IMR-90 (cell line): ENCODE data around the gene L3MBTL3.

Source experiments
- BHLHE40 ChIP-seq: fragments of 150-350 bp; IDR thresholded peaks from 2 replicates; pipeline ENCODE4 v1.6.1; 2016; ENCODE audit warnings: mild to moderate bottlenecking, low read depth, low read length
- CEBPB ChIP-seq: IDR thresholded peaks from 2 replicates; pipeline ENCODE4 v1.6.1; 2012; ENCODE audit warnings: low read depth, low read length, improper control_type of control experiment
- CHD1 ChIP-seq: IDR thresholded peaks from 2 replicates; pipeline ENCODE4 v1.6.1; 2012; ENCODE audit warnings: low read depth, low read length, improper control_type of control experiment
- FOS ChIP-seq: fragments of 150-350 bp; IDR thresholded peaks from 2 replicates; pipeline ENCODE4 v1.6.1; 2016; ENCODE audit warnings: low read depth, low read length
- MAFK ChIP-seq: IDR thresholded peaks from 2 replicates; pipeline ENCODE4 v1.6.1; 2012; ENCODE audit warnings: low read depth, low read length, improper control_type of control experiment
- MAZ ChIP-seq: IDR thresholded peaks from 2 replicates; pipeline ENCODE4 v1.6.1; 2012; ENCODE audit warnings: low read depth, mild to moderate bottlenecking, low read length, improper control_type of control experiment, moderate library complexity, borderline replicate concordance
- NFE2L2 ChIP-seq: fragments of 150-350 bp; IDR thresholded peaks from 2 replicates; pipeline ENCODE4 v1.6.1; 2016; ENCODE audit warnings: low read depth, mild to moderate bottlenecking, low read length
- POLR2A ChIP-seq: IDR thresholded peaks from 2 replicates; pipeline ENCODE4 v1.6.1; 2012; ENCODE audit warnings: mild to moderate bottlenecking, low read depth, low read length
- RAD21 ChIP-seq: IDR thresholded peaks from 2 replicates; pipeline ENCODE4 v1.6.1; 2012; ENCODE audit warnings: low read length, improper control_type of control experiment
- RCOR1 ChIP-seq: IDR thresholded peaks from 2 replicates; pipeline ENCODE4 v1.6.1; 2012; ENCODE audit warnings: mild to moderate bottlenecking, low read length, improper control_type of control experiment; ENCODE audit not compliant: insufficient replicate concordance
- RFX5 ChIP-seq: IDR thresholded peaks from 2 replicates; pipeline ENCODE4 v1.8.0; 2012; ENCODE audit warnings: low read depth, mild to moderate bottlenecking, low read length, moderate library complexity
- SMC3 ChIP-seq: fragments of 150-350 bp; IDR thresholded peaks from 2 replicates; pipeline ENCODE4 v1.6.1; 2016; ENCODE audit warnings: low read depth, mild to moderate bottlenecking, antibody characterized with exemption, low read length, moderate library complexity
- TF ChIP-seq, protein P1 (sequence below): conservative IDR thresholded peaks from 2 replicates; pipeline ENCODE4 v1.5.1; 2012; ENCODE audit warnings: mild to moderate bottlenecking, low read depth, low read length, improper control_type of control experiment
- TF ChIP-seq, protein P2 (sequence below): fragments of 150-350 bp; IDR thresholded peaks from 2 replicates; pipeline ENCODE4 v1.6.1; 2017; ENCODE audit warnings: mild to moderate bottlenecking, antibody characterized with exemption, low read length, low read depth

DNA sequence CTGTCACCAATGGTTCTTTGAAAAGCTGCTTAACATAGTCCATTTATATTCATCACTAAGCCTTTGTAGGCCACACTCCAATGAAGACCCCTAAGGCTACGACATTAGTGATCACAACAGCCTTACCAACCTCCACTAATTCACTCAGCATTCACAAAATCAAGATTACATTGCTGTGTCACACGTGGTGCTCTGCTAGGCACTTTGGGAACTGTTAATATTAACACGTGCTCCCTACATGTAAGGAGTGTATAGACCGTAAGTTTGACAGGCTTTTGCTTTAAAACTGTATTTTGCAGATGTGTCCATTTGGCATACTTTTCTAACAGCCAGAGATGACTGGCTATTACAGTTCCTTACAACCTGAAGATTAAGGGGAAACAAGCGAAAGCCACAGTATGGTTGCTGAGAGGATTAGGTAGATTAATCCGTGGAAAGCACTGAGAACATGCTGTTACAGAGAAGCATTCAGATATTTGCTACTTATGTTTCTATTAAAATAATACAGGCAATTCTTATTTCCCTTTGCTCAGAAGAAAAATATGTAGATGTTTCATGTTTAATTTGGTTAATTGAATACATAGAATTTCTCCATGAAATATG, 134.6 kb downstream of the L3MBTL3 start:
- TF ChIP-seq, protein P1, sequence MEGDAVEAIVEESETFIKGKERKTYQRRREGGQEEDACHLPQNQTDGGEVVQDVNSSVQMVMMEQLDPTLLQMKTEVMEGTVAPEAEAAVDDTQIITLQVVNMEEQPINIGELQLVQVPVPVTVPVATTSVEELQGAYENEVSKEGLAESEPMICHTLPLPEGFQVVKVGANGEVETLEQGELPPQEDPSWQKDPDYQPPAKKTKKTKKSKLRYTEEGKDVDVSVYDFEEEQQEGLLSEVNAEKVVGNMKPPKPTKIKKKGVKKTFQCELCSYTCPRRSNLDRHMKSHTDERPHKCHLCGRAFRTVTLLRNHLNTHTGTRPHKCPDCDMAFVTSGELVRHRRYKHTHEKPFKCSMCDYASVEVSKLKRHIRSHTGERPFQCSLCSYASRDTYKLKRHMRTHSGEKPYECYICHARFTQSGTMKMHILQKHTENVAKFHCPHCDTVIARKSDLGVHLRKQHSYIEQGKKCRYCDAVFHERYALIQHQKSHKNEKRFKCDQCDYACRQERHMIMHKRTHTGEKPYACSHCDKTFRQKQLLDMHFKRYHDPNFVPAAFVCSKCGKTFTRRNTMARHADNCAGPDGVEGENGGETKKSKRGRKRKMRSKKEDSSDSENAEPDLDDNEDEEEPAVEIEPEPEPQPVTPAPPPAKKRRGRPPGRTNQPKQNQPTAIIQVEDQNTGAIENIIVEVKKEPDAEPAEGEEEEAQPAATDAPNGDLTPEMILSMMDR, result no peak
- no peak for TF ChIP-seq SMC3
- no peak for TF ChIP-seq BHLHE40
- no peak for TF ChIP-seq POLR2A
- no peak for TF ChIP-seq CEBPB
- no peak for TF ChIP-seq MAZ
- TF ChIP-seq RAD21, result no peak
- TF ChIP-seq RCOR1, result no peak
- TF ChIP-seq CHD1, result no peak
- TF ChIP-seq RFX5, result no peak
- TF ChIP-seq, protein P2, sequence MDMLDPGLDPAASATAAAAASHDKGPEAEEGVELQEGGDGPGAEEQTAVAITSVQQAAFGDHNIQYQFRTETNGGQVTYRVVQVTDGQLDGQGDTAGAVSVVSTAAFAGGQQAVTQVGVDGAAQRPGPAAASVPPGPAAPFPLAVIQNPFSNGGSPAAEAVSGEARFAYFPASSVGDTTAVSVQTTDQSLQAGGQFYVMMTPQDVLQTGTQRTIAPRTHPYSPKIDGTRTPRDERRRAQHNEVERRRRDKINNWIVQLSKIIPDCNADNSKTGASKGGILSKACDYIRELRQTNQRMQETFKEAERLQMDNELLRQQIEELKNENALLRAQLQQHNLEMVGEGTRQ, result no peak
- no peak for TF ChIP-seq FOS
- TF ChIP-seq NFE2L2, result no peak
- no peak for TF ChIP-seq MAFK
